AG04450 (cell line): ENCODE measurements around the gene SCN7A. TPM values are rescaled to one million over a fixed set of nuclear protein-coding genes. Genes with fewer than 3 reads are reported as not detected.

Source experiments
- CTCF ChIA-PET: fragments of 300-600, 350-600 bp; formaldehyde crosslinking; extraction: SDS; loops from one replicate; lab custom pipeline; 2022; ENCODE audit warnings: antibody characterized with exemption, inconsistent platforms; lab: Charles Lee
- POLR2A ChIA-PET: fragments of 350-600 bp; formaldehyde crosslinking; extraction: SDS; loops from one replicate; lab custom pipeline; 2021; ENCODE audit warnings: antibody characterized with exemption, inconsistent platforms; lab: Yijun Ruan, JAX
- DNase-seq: peaks from one replicate; pipeline ENCODE4 v3.0.0-alpha.2; 2011; ENCODE audit warnings: low read depth, low spot score
- H3K27ac ChIP-seq: one replicate; pipeline ENCODE4 v1.5.1; 2012; ENCODE audit warnings: low read depth, low read length, control low read depth
- H3K27me3 ChIP-seq: one replicate; pipeline ENCODE4 v1.6.0; 2012; ENCODE audit warnings: low read length; ENCODE audit not compliant: control insufficient read depth, insufficient read depth
- H3K4me3 ChIP-seq: 2 replicates; pipeline ENCODE4 v1.5.1; 2011; ENCODE audit warnings: mild to moderate bottlenecking, low read depth, low read length, control low read depth
- H3K9me3 ChIP-seq: 2 replicates; pipeline ENCODE4 v1.5.1; 2012; ENCODE audit warnings: low read length; ENCODE audit not compliant: control insufficient read depth, insufficient read depth
- polyA plus RNA-seq: library from polyadenylated mRNA; depleted of rRNA; stranded (reverse); fragments of >200 nt; gene quantifications from 2 replicates; pipeline ENCODE4 v1.2.3, GENCODE V29; 2011
- TF ChIP-seq, protein P1 (sequence below): IDR thresholded peaks from 2 replicates; pipeline ENCODE4 v1.5.1; 2011; ENCODE audit warnings: low read depth, low read length, control low read depth, inconsistent platforms

SCN7A gene
- polyA plus RNA-seq, 1 experiment = 9.8 TPM

DNA sequence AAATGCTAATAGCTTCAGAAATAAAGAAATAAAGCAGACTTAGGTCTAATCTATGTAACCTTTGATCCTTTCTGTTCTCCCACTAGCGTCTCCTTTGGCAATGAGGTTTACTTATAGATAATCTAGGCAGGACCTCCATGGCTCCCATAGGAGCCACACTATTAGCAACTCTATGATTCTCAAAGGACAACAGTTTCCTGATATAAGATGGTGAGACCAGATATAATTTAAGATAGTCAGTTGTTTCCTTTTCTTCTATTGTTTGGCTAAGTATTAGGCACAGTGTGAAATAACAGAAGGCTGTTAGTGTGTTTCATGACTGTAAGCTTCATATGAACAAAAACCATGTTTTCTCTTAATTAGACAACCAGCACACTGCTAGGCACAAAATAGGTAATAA lies 59.6 kb downstream of the SCN7A start:
- TF ChIP-seq, protein P1, sequence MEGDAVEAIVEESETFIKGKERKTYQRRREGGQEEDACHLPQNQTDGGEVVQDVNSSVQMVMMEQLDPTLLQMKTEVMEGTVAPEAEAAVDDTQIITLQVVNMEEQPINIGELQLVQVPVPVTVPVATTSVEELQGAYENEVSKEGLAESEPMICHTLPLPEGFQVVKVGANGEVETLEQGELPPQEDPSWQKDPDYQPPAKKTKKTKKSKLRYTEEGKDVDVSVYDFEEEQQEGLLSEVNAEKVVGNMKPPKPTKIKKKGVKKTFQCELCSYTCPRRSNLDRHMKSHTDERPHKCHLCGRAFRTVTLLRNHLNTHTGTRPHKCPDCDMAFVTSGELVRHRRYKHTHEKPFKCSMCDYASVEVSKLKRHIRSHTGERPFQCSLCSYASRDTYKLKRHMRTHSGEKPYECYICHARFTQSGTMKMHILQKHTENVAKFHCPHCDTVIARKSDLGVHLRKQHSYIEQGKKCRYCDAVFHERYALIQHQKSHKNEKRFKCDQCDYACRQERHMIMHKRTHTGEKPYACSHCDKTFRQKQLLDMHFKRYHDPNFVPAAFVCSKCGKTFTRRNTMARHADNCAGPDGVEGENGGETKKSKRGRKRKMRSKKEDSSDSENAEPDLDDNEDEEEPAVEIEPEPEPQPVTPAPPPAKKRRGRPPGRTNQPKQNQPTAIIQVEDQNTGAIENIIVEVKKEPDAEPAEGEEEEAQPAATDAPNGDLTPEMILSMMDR = no peak
- Histone ChIP-seq H3K27me3 (no peaks in the 10 kb centered on the region), H3K4me3 (no peak overlapping the region), H3K9me3 (no peaks in the 10 kb centered on the region), H3K27ac (no peak overlapping the region)
- CTCF ChIA-PET = interaction anchor here (1.1 to 1.2 kb wide), 2 partner anchors 15 to 82 kb away, joined by 3 to 4 read pairs; no protein-coding TSS in a partner anchor
- POLR2A ChIA-PET = no interaction called here
- no peak for DNase-seq

DNA sequence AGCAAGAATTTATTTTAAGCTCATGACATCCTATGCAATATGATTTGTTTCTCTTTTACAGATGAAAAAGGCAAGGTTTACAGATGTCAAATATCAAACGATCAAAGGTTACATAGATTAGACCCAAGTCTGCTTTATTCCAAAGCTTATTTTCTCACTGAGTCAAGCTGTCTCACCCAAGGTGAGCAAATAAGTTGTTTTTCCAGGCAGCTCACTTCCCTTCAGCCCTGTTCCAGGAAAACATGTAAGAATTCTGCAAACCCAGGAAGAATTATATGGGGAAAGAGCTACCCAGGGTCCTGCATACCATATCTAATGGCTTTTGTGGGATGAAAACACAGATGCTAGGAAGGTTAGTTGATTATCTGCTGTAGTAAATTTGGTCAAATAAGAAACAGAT lies 60.6 kb downstream of the SCN7A start:
- ChIA-PET CTCF (interaction anchor here (1.1 to 1.2 kb wide), 2 partner anchors 14 to 83 kb away, joined by 3 to 4 read pairs; no protein-coding TSS in a partner anchor), POLR2A (no interaction called here)
- no peak overlapping the region for H3K27ac ChIP-seq

DNA sequence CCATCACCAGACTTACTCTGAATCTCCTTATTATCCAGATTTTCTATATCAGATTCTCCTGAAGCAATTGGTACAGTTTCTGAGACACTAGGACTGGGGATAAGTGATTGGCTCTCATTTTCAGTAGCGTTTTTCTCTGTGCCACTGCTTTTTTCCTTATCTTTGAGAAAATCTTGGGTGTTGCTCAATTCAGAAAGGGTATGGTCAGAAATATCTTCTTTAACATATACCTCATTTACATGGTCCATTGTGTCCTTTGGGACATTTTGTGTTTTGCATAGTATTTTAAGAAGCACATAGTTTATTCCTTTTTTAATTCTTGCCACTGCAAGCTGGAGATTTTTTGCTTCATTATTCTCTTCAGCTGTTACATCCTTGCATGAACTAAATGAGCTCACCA lies 61.7 kb downstream of the SCN7A start:
- H3K4me3 ChIP-seq = no peak overlapping the region
- no peak for DNase-seq
- no peak overlapping the region for H3K27ac ChIP-seq
- CTCF ChIA-PET = interaction anchor here (0.8 kb wide), 1 partner anchor 375 kb away, joined by 3 read pairs; no protein-coding TSS in a partner anchor
- TF ChIP-seq, protein P1 = no peak
- H3K9me3 ChIP-seq = no peaks in the 10 kb centered on the region
- POLR2A ChIA-PET = no interaction called here
- H3K27me3 ChIP-seq = no peaks in the 10 kb centered on the region

More for the DNA sequence above, 60.6 kb downstream of the SCN7A start:
- TF ChIP-seq, protein P1 = no peak
- no peaks in the 10 kb centered on the region for H3K9me3 ChIP-seq
- H3K4me3 ChIP-seq = no peak overlapping the region
- no peaks in the 10 kb centered on the region for H3K27me3 ChIP-seq
- no peak for DNase-seq

DNA sequence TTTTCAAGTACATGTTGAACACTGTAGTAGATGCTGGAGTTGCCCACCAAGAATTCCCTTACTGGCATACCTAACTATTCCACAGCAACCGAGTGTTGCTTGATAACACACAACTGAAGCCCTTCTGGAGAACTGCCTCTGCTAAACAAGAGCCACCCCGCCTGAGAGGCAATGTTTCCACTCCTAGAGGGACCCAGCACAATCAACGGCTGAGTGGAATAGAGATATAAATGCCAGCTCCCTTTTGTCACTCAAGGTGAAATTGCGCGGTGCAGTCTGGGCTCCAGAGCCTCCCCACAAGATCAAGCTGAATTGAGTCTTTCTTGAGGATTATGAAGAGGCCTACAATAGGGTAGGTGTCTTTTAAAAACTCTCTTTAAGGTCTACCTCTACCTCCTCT lies 69.2 kb downstream of the SCN7A start:
- no peaks in the 10 kb centered on the region for H3K27me3 ChIP-seq
- no peak overlapping the region for H3K27ac ChIP-seq
- H3K4me3 ChIP-seq = no peak overlapping the region
- no peak for DNase-seq
- ChIA-PET POLR2A (no interaction called here), CTCF (no interaction called here)
- TF ChIP-seq, protein P1 = no peak
- no peaks in the 10 kb centered on the region for H3K9me3 ChIP-seq

DNA sequence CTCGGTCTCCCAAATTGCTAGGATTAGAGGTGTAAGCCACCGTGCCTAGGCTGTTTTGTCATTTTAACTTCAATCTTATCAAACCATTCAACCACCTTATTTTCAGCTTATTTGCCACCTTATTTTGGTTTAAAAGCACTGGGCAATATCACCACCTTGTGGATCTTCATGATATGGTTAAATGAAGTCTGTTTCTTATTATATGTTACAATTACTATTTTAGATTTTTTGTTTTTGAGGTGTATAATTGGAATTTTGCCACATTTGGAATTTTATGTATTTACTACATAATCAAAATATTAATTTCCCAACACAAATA lies 74.5 kb downstream of the SCN7A start:
- Histone ChIP-seq H3K4me3 (no peak overlapping the region), H3K27ac (no peak overlapping the region), H3K27me3 (no peaks in the 10 kb centered on the region), H3K9me3 (no peaks in the 10 kb centered on the region)
- ChIA-PET CTCF (interaction anchor here (0.6 to 1.5 kb wide), 18 partner anchors 9 to 362 kb away, joined by 3 to 16 read pairs (median 4); partner anchors contain the start of gene SCN1A), POLR2A (no interaction called here)
- TF ChIP-seq, protein P1 = peak; percentile 65
- peak; percentile 21 for DNase-seq
